Spinal cord (tissue), 10 donors: ENCODE data around the gene PPP1R15A. TPM values are rescaled to one million over a fixed set of nuclear protein-coding genes. Genes with fewer than 3 reads are reported as not detected.
"Not testable (repeated sequence)": the region's sequence is repeated elsewhere in the genome, so short reads cannot be mapped to it uniquely, and the experiment has no call there.

Experiments used
- DNase-seq, 6 donors: peaks; one replicate each; pipeline versions ENCODE4 v3.0.0 to v3.0.0-alpha.2; 2013 to 2015; ENCODE audit warnings: low spot score in 6 of 6, low read depth in 4 of 6
- H3K27ac ChIP-seq: one replicate; pipeline ENCODE4 v1.5.1; 2013; ENCODE audit warnings: low read depth, low read length, control low read depth
- H3K27me3 ChIP-seq: one replicate; pipeline ENCODE4 v1.6.1; 2013; ENCODE audit warnings: low read length; ENCODE audit not compliant: control insufficient read depth, insufficient read depth
- H3K36me3 ChIP-seq: one replicate; pipeline ENCODE4 v1.6.1; 2013; ENCODE audit warnings: low read length; ENCODE audit not compliant: control insufficient read depth, insufficient read depth
- H3K4me1 ChIP-seq: one replicate; pipeline ENCODE4 v1.6.1; 2013; ENCODE audit warnings: low read length; ENCODE audit not compliant: control insufficient read depth, insufficient read depth
- H3K4me3 ChIP-seq: one replicate; pipeline ENCODE4 v1.5.1; 2013; ENCODE audit warnings: low read depth, low read length, control low read depth
- H3K9me3 ChIP-seq: one replicate; pipeline ENCODE4 v1.6.1; 2013; ENCODE audit warnings: low read length; ENCODE audit not compliant: control insufficient read depth, insufficient read depth
- WGBS: methylation state at CpG from one replicate; pipeline ENCODE4 v1.1.5; 2013; ENCODE audit warnings: missing lambda C conversion rate; ENCODE audit not compliant: insufficient coverage; 5-methylcytosine and 5-hydroxymethylcytosine counted together
- polyA plus RNA-seq, 2 donors: library from polyadenylated mRNA; unstranded; fragments of 120-200 nt; gene quantifications; one replicate each; pipeline ENCODE4 v1.2.1, GENCODE V29; 2013; ENCODE audit not compliant: insufficient read length in 2 of 2
- total RNA-seq, 2 donors: library from RNA; depleted of rRNA in 1 of 2; stranded (reverse); fragments of 120-200 nt in 1 of 2; fragments of >200 nt in 1 of 2; gene quantifications; one replicate each; pipeline versions ENCODE4 v1.2.3 to v1.2.4, GENCODE V29; 2013 to 2014
- donor health status: healthy.

PPP1R15A gene
- total and polyA plus RNA-seq, 4 donors: 26.6 to 42.5 (median 32.0) TPM

GRCh38 chr19:48903788-48904187 lies 31.6 kb downstream of the PPP1R15A start:
- not testable (repeated sequence) for H3K27me3 ChIP-seq, H3K27ac ChIP-seq, H3K4me3 ChIP-seq, H3K9me3 ChIP-seq, DNase-seq
- peaks cover 61% of the 10 kb centered on the region for H3K36me3 ChIP-seq
- H3K4me1 ChIP-seq: peaks cover 23% of the 10 kb centered on the region

DNA sequence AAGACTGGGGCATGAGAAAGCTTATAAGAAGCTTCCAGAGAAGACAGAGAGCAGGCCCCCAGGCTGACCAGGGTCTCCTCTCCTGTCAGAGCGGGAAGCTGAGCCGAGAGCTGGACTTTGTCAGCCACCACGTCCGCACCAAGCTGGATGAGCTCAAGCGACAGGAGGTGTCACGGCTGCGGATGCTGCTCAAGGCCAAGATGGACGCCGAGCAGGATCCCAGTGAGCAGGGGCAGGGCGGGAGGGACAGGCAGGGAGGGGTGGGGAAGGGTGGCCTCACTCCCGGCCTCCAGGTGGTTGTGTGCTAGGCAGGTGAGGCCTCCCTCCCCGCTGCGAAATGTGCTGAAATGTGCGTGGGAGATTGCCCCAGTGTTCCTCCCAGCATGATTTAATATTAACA lies 33.4 kb downstream of the PPP1R15A start:
- WGBS: 98% methylated on average over 11 of the region's 14 CpGs
- H3K27me3 ChIP-seq: no peaks in the 10 kb centered on the region
- peaks cover 78% of the 10 kb centered on the region for H3K36me3 ChIP-seq

GRCh38 chr19:48906324-48906723 lies 34.1 kb downstream of the PPP1R15A start:
- Histone ChIP-seq H3K4me3 (no peak overlapping the region), H3K27me3 (no peaks in the 10 kb centered on the region), H3K36me3 (peaks cover 83% of the 10 kb centered on the region), H3K27ac (no peak overlapping the region), H3K9me3 (no peaks in the 10 kb centered on the region), H3K4me1 (peaks cover 6% of the 10 kb centered on the region)
- WGBS: 96% methylated on average over 4 of the region's 10 CpGs
- no peak for DNase-seq

More for the DNA sequence above, 33.4 kb downstream of the PPP1R15A start:
- no peaks in the 10 kb centered on the region for H3K9me3 ChIP-seq
- H3K4me3 ChIP-seq: no peak overlapping the region
- DNase-seq: no peak
- peaks cover 12% of the 10 kb centered on the region for H3K4me1 ChIP-seq
- no peak overlapping the region for H3K27ac ChIP-seq

DNA sequence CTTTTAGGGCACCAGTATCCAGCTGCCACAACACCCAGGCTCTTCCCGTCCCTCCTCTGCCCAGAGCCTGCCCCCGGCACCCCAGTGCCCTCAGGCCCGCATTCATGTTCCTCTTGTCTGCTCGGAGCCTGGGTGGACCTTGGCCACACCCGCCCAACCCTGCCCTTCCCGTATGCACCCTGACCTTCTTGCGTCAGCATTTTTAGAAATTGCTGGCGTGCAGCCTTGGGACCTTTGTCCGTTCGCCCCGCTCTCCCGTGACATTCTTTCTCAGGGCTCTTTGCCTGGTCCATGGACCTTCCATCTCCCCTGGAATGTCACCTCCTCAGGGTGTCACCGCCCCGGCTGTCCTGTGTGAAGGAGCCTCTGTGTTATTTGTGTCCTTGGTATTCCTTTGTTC lies 35.5 kb downstream of the PPP1R15A start:
- H3K27me3 ChIP-seq: no peaks in the 10 kb centered on the region
- H3K4me3 ChIP-seq: no peak overlapping the region
- H3K4me1 ChIP-seq: no peaks in the 10 kb centered on the region
- peaks cover 86% of the 10 kb centered on the region for H3K36me3 ChIP-seq
- no peaks in the 10 kb centered on the region for H3K9me3 ChIP-seq
- H3K27ac ChIP-seq: no peak overlapping the region
- DNase-seq: no peak
- WGBS: 88% methylated on average over 12 of the region's 14 CpGs

DNA sequence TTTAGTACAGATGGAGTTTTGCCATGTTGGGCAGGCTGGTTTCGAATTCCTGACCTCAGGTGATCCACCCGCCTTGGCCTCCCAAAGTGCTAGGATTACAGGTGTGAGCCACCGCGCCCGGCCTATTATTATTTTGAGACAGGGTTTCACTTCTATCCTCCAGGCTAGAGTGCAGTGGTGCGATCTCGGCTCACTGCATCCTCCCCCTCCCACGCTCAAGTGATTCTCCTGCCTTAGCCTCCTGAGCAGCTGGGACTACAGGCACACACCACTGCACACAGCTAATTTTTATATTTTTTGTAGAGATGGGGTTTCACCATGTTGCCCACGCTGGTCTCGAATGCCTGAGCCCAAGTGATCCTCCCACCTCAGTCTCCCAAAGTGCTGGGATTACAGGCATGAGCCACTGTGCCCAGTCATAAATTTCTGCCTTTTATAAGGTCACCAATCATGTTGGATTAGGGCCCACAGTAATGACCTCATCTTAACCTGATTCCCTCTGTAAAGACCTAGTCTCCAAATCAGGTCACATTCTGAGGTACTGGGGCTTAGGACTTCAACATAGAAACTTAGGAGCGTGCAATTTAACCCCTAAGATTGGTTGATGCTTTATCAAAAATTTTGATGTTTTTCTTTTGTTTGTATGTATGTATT lies 37.3 kb downstream of the PPP1R15A start:
- H3K36me3 ChIP-seq: peaks cover 93% of the 10 kb centered on the region
- whole genome bisulfite sequencing: 96% methylated on average over 7 of the region's 11 CpGs
- not testable (repeated sequence) for DNase-seq, H3K27ac ChIP-seq, H3K4me3 ChIP-seq, H3K27me3 ChIP-seq, H3K9me3 ChIP-seq, H3K4me1 ChIP-seq

DNA sequence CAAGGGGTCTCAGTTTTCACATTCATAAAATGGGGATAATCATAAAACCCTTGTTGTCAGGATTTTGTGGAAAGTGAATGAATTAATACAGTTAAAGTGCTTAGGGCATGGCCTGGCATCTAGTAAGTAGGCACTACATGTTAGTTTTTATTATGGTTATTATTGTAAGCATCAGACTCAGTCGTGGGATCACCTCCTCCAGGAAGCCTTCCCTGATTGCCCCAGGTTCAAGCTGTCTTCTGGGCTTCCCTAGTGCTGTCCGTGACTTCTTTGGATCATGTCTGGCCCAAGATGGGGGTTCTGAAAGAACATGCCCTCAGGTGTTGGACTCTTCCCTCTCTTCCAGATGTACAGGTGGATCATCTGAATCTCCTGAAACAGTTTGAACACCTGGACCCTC lies 38.6 kb downstream of the PPP1R15A start:
- H3K27ac ChIP-seq: no peak overlapping the region
- H3K27me3 ChIP-seq: no peaks in the 10 kb centered on the region
- no peaks in the 10 kb centered on the region for H3K4me1 ChIP-seq
- no peak overlapping the region for H3K4me3 ChIP-seq
- WGBS: 100% methylated on average over 2 of the region's 2 CpGs
- H3K36me3 ChIP-seq: peaks cover 92% of the 10 kb centered on the region
- no peaks in the 10 kb centered on the region for H3K9me3 ChIP-seq
- no peak for DNase-seq

DNA sequence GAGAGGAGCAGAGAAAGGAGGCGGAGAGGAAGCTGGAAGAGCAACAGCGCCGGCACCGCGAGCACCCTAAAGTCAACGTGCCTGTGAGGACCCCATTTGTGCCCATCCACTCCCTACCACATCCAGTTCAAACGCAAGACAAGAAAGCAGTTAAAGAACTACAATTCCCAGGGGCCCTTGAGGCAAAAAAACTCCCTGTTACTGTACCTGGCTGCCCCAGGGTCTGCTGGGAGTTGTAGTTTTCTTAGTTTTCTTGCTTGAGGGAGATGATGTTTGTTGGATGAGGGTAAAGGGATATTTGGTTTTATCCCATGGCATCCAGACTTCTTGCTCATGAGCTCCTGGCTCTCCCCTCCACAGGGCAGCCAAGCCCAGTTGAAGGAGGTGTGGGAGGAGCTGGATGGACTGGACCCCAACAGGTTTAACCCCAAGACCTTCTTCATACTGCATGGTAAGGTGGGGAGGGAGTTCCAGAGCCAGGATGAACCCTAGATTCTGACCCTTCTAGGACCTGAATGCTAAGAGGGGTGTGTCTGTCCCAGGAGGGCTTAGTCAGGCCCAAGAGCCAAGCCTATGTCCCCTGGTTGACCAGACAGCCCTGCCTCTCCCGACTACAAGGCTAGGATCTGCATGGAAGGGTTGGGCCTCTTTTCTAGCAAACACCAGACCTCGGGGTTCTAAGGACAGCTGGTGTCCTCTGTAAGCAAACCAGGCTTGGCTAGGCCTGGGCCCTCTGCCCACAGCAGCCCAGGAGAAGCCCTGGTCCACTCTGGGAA lies 41.1 kb downstream of the PPP1R15A start:
- Histone ChIP-seq H3K4me1 (no peaks in the 10 kb centered on the region), H3K27me3 (no peaks in the 10 kb centered on the region), H3K27ac (no peak overlapping the region), H3K4me3 (no peak overlapping the region), H3K9me3 (no peaks in the 10 kb centered on the region), H3K36me3 (peaks cover 86% of the 10 kb centered on the region)
- DNase-seq: peak in 1 of 6 donors; percentile 49
- WGBS: 91% methylated on average over 2 of the region's 9 CpGs

- H3K36me3 ChIP-seq: peaks cover 88% of the 10 kb centered on the region
- H3K9me3 ChIP-seq: no peaks in the 10 kb centered on the region
- no peaks in the 10 kb centered on the region for H3K4me1 ChIP-seq
- H3K27ac ChIP-seq: no peak overlapping the region
- WGBS: 96% methylated on average over 8 of the region's 8 CpGs
- H3K27me3 ChIP-seq: no peaks in the 10 kb centered on the region
- no peak for DNase-seq
- H3K4me3 ChIP-seq: no peak overlapping the region
Observed at GRCh38 chr19:48914181-48914580, 42.0 kb downstream of the PPP1R15A start.

- Histone ChIP-seq H3K27me3 (no peaks in the 10 kb centered on the region), H3K4me3 (no peak overlapping the region), H3K27ac (no peak overlapping the region), H3K4me1 (no peaks in the 10 kb centered on the region), H3K9me3 (no peaks in the 10 kb centered on the region), H3K36me3 (peaks cover 87% of the 10 kb centered on the region)
- 67% methylated on average over 2 of the region's 8 CpGs for WGBS
- no peak for DNase-seq
Observed at GRCh38 chr19:48915757-48916156, 43.5 kb downstream of the PPP1R15A start.

- Histone ChIP-seq H3K36me3 (peaks cover 92% of the 10 kb centered on the region), H3K4me3 (no peak overlapping the region), H3K9me3 (no peaks in the 10 kb centered on the region), H3K27me3 (no peaks in the 10 kb centered on the region), H3K27ac (no peak overlapping the region), H3K4me1 (no peaks in the 10 kb centered on the region)
- no peak for DNase-seq
- WGBS: 84% methylated on average over 6 of the region's 6 CpGs
Observed at GRCh38 chr19:48918071-48918470, 45.9 kb downstream of the PPP1R15A start.
